Activated T-helper 1 cell treated with Interleukin-2 at 50 U/mL for 16 hours (primary cell): Measurements from ENCODE around the gene ERGIC1.
A peak's percentile ranks its signal among the peaks of the same experiment; 100 is the strongest.
"Not testable (repeated sequence)": the region's sequence is repeated elsewhere in the genome, so short reads cannot be mapped to it uniquely, and the experiment has no call there.

Experiments used
- DNase-seq: peaks from one replicate; pipeline ENCODE4 v3.0.0-alpha.2; 2020; ENCODE audit warnings: low read depth

ERGIC1 gene

GRCh38 chr5:172800088-172800551 lies 33.9 kb upstream of the ERGIC1 start:
- DNase-seq, result no peak

GRCh38 chr5:172801179-172801671 lies 32.8 kb upstream of the ERGIC1 start:
- DNase-seq, result no peak

- DNase-seq, result no peak
Observed at GRCh38 chr5:172802112-172802511, 31.9 kb upstream of the ERGIC1 start.

- no peak for DNase-seq
Observed at GRCh38 chr5:172802567-172803176, 31.4 kb upstream of the ERGIC1 start.

GRCh38 chr5:172805018-172805683 lies 28.9 kb upstream of the ERGIC1 start:
- DNase-seq, result no peak

GRCh38 chr5:172805736-172806255 lies 28.3 kb upstream of the ERGIC1 start:
- no peak for DNase-seq

- peak; percentile 66 for DNase-seq
Observed at GRCh38 chr5:172806897-172807672, 27.0 kb upstream of the ERGIC1 start.

- DNase-seq, result no peak
Observed at GRCh38 chr5:172807766-172808311, 26.2 kb upstream of the ERGIC1 start.

- DNase-seq, result no peak
Observed at GRCh38 chr5:172809774-172810173, 24.3 kb upstream of the ERGIC1 start.

GRCh38 chr5:172810996-172811395 lies 23.1 kb upstream of the ERGIC1 start:
- DNase-seq, result not testable (repeated sequence)

- DNase-seq, result no peak
Observed at GRCh38 chr5:172815631-172816030, 18.4 kb upstream of the ERGIC1 start.

GRCh38 chr5:172816925-172817562 lies 17.0 kb upstream of the ERGIC1 start:
- DNase-seq, result no peak

- no peak for DNase-seq
Observed at GRCh38 chr5:172817664-172818063, 16.4 kb upstream of the ERGIC1 start.

GRCh38 chr5:172818081-172818480 lies 16.0 kb upstream of the ERGIC1 start:
- DNase-seq, result no peak

- DNase-seq, result no peak
Observed at GRCh38 chr5:172819569-172819968, 14.5 kb upstream of the ERGIC1 start.

GRCh38 chr5:172820046-172820767 lies 13.8 kb upstream of the ERGIC1 start:
- no peak for DNase-seq

GRCh38 chr5:172821340-172821985 lies 12.6 kb upstream of the ERGIC1 start:
- no peak for DNase-seq

GRCh38 chr5:172823840-172824362 lies 10.2 kb upstream of the ERGIC1 start:
- DNase-seq, result no peak

GRCh38 chr5:172825610-172826204 lies 8.3 kb upstream of the ERGIC1 start:
- no peak for DNase-seq

- no peak for DNase-seq
Observed at GRCh38 chr5:172827841-172828240, 6.2 kb upstream of the ERGIC1 start.
